DOHH2 (cell line): ENCODE measurements around the gene NCBP3.

Experiments
- CTCF ChIP-seq: fragments of 200-600 bp; sonication (generic); IDR thresholded peaks from one replicate; pipeline ENCODE4 v1.5.1; 2014; ENCODE audit warnings: antibody characterized with exemption, mild to moderate bottlenecking, low read depth, low read length; ENCODE audit not compliant: poor library complexity, severe bottlenecking
- EZH2phosphoT487 ChIP-seq: fragments of 200-600 bp; sonication (generic); IDR thresholded peaks from 2 replicates; pipeline ENCODE4 v1.6.1; 2017; ENCODE audit warnings: borderline replicate concordance, mild to moderate bottlenecking, antibody characterized with exemption, low read length, moderate library complexity, mixed read lengths

- TF ChIP-seq CTCF (no peak), EZH2phosphoT487 (no peak)
Measured at GRCh38 chr17:3882276-3882675, 36.2 kb upstream of the NCBP3 start.
